Lower lobe of right lung (tissue), 2 donors: Measurements from ENCODE around the gene SRC. TPM values are rescaled to one million over a fixed set of nuclear protein-coding genes. Genes with fewer than 3 reads are reported as not detected.
A peak's percentile ranks its signal among the peaks of the same experiment; 100 is the strongest.

Experiments used
- ATAC-seq, 2 donors: fragments of 200-7000 bp; cut with Tn5 transposase; one replicate each; pipeline ENCODE4 v1.9.1; 2020 to 2022; ENCODE audit warnings: mild to moderate bottlenecking in 2 of 2, moderate library complexity in 2 of 2
- DNase-seq: peaks from one replicate; pipeline ENCODE4 v3.0.0-alpha.2; 2020
- H3K27ac ChIP-seq: fragments of 200-600 bp; one replicate; pipeline ENCODE4 v1.8.0; 2022
- H3K27me3 ChIP-seq: fragments of 200-600 bp; one replicate; pipeline ENCODE4 v1.8.0; 2022; ENCODE audit warnings: low read depth
- H3K36me3 ChIP-seq: fragments of 200-600 bp; one replicate; pipeline ENCODE4 v1.8.0; 2022; ENCODE audit warnings: mild to moderate bottlenecking
- H3K4me1 ChIP-seq: fragments of 200-600 bp; one replicate; pipeline ENCODE4 v1.8.0; 2022
- H3K4me3 ChIP-seq: fragments of 200-600 bp; one replicate; pipeline ENCODE4 v1.8.0; 2022; ENCODE audit warnings: mild to moderate bottlenecking
- H3K9me3 ChIP-seq: fragments of 200-600 bp; one replicate; pipeline ENCODE4 v1.8.0; 2022
- intact Hi-C: fragments of 100-400 bp; cut with DNase I; formaldehyde crosslinking; loops from one replicate; pipeline ENCODE4 v1.11.0; 2022
- total RNA-seq: library from RNA; stranded (reverse); fragmentation: NEBNext Ultra II Directional; extraction: Animal tissue kit (Norgen Biotek cat#: 25700); gene quantifications from one replicate; pipeline ENCODE4 v1.2.1, GENCODE V29; 2021
- TF ChIP-seq, protein P1 (sequence below): fragments of 200-600 bp; IDR thresholded peaks from one replicate; pipeline ENCODE4 v1.8.0; 2022; ENCODE audit warnings: antibody characterized with exemption, mild to moderate bottlenecking
- donor health status: DM: no; HTN: yes; CAD: no; lungs with severe emphysema.

SRC gene
- total RNA-seq, 1 donor from 2014 or later = 72.7 TPM

DNA sequence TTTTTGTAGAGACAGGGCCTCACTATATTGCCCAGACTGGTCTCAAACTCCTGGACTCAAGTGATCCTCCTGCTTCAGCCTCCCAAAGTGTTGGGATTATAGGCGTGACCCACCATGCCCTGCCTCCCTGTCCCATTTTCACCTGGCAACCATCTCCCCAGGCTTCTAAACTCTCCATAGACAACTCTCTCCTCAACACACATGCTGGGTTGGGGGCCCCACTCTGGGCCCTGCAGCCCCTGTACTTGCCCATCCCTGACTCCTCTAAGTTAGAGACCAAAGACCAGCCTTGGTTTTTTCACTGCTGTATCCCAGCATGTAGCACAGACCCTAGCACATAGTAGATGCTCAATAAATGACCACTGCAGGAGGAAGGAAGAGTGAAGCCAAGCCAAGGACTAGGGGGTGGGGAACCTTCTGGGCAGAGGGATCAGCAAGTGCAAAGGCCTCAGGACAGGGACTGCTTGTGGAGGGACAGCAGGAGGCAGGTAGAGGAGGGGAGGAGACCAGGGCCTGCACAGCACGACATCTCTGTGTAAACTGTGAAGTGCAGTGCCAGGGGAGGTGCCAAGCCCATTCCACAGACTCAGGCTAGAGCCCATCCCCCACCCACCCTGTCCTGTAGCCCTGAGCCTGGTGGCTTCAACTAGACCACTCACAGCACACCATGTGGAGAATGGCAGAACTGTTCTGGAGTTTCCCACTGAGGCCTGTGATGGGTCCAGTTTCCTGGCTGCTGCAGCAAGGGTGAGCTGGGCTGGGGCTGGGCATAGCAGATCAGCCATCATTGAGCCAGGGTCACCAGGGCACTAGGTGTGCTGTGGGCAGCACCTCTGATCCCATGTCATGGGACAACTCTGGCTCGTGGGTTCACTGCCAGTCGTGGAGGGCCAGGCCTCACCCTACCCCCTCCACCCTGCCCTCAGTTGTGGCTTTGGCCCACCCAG, 3.4 kb upstream of the SRC start:
- Histone ChIP-seq H3K9me3 (no peaks in the 10 kb centered on the region), H3K4me3 (no peak overlapping the region), H3K27ac (no peak overlapping the region), H3K27me3 (no peaks in the 10 kb centered on the region), H3K4me1 (peaks cover 20% of the 10 kb centered on the region), H3K36me3 (no peaks in the 10 kb centered on the region)
- ATAC-seq = no peak
- TF ChIP-seq, protein P1, sequence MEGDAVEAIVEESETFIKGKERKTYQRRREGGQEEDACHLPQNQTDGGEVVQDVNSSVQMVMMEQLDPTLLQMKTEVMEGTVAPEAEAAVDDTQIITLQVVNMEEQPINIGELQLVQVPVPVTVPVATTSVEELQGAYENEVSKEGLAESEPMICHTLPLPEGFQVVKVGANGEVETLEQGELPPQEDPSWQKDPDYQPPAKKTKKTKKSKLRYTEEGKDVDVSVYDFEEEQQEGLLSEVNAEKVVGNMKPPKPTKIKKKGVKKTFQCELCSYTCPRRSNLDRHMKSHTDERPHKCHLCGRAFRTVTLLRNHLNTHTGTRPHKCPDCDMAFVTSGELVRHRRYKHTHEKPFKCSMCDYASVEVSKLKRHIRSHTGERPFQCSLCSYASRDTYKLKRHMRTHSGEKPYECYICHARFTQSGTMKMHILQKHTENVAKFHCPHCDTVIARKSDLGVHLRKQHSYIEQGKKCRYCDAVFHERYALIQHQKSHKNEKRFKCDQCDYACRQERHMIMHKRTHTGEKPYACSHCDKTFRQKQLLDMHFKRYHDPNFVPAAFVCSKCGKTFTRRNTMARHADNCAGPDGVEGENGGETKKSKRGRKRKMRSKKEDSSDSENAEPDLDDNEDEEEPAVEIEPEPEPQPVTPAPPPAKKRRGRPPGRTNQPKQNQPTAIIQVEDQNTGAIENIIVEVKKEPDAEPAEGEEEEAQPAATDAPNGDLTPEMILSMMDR = no peak
- intact Hi-C loops = no loop called here
- no peak for DNase-seq

GRCh38 chr20:37343212-37343993, 2.5 kb upstream of the SRC start:
- TF ChIP-seq, protein P1 = no peak
- no peaks in the 10 kb centered on the region for H3K27me3 ChIP-seq
- peaks cover 26% of the 10 kb centered on the region for H3K4me1 ChIP-seq
- H3K36me3 ChIP-seq = no peaks in the 10 kb centered on the region
- DNase-seq (peak; percentile 81), ATAC-seq (peak; percentile 58 to 73)
- H3K9me3 ChIP-seq = no peaks in the 10 kb centered on the region
- H3K4me3 ChIP-seq = no peak overlapping the region
- intact Hi-C loops = no loop called here
- H3K27ac ChIP-seq = peak overlapping the region; percentile 82

DNA sequence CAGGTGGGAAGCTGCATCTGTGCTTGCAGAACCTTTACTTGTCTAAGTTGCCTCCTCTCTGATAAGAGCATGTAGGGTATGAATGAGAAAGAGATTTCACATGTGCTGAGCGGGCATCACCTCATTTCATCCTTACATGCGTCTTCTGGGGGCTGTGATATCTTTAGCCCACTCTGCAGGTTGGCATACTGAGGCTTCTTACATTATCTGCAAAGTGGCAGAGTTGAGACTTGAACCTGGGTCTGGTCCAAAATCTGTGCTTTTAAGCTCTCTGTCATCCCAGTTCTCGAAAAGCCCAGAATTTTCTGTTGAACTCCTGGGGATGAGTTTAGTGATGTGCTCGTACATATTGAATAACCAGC, 2.0 kb upstream of the SRC start:
- intact Hi-C loops = no loop called here
- Histone ChIP-seq H3K27ac (peak overlapping the region; percentile 82), H3K9me3 (no peaks in the 10 kb centered on the region), H3K27me3 (no peaks in the 10 kb centered on the region), H3K4me3 (no peak overlapping the region), H3K4me1 (peaks cover 30% of the 10 kb centered on the region), H3K36me3 (no peaks in the 10 kb centered on the region)
- DNase-seq (no peak), ATAC-seq (no peak)
- TF ChIP-seq, protein P1 = no peak

DNA sequence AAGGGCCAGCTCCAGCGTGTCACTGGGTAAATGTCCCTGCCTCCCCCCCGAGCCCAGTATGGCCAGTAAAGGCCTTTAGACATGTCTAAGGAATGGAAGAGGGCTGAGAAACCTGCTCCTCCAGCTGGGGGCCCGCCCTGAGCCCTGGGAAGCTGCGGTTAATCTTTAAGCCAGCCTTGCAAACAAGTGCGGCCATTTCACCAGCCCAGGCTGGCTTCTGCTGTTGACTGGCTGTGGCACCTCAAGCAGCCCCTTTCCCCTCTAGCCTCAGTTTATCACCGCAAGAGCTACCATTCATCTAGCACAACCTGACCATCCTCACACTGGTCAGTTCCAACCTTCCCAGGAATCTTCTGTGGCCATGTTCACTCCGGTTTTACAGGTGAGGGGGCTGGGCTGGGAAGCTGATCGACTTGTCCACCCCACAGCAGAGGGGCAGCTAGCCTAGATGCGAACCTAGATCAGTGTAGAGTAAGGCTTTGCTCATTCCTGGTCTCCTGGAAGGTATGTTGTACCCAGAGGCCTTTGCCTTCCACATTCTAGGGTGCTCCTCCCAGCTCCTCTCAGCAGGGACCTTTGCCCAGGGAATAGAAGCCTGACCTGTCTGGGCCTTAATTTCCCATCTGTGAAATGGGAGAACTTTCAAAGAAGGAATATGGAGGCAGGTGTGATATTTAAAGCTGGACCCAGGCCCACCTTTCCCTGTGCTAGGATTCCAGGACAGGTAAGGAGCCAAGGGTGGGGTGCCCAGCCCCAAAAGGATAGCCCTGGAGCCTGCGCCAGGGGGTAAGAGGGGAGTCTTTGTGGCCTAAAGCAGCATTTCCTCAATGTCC, 1.2 kb upstream of the SRC start:
- peak; percentile 77 for DNase-seq
- H3K9me3 ChIP-seq = no peaks in the 10 kb centered on the region
- intact Hi-C loops = no loop called here
- no peaks in the 10 kb centered on the region for H3K27me3 ChIP-seq
- peak overlapping the region; percentile 64 for H3K4me3 ChIP-seq
- H3K4me1 ChIP-seq = peaks cover 38% of the 10 kb centered on the region
- ATAC-seq = peak; percentile 77 to 81
- peak overlapping the region; percentile 82 for H3K27ac ChIP-seq
- TF ChIP-seq, protein P1 = no peak
- no peaks in the 10 kb centered on the region for H3K36me3 ChIP-seq

DNA sequence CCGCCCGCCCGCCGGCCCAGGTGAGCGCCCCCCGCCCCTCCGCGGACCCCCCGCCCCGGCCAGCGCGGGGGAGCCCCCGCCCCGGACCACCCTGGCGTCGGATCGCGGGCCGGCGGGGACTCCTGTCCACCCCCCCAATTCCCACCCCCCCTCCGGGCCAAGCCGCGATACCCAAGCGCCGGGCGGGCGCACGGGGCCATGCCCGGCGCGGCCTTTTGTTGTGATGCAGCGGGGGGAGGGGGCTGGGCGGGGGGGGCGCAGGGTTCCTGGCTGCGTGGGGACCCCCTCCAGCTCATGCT, 245 bp downstream of the SRC start:
- intact Hi-C loops = no loop called here
- Histone ChIP-seq H3K4me3 (peak overlapping the region; percentile 64), H3K27me3 (no peaks in the 10 kb centered on the region), H3K4me1 (peaks cover 44% of the 10 kb centered on the region), H3K36me3 (no peaks in the 10 kb centered on the region), H3K9me3 (no peaks in the 10 kb centered on the region), H3K27ac (peak overlapping the region; percentile 82)
- ATAC-seq = peak; percentile 1 to 4
- TF ChIP-seq, protein P1 = no peak
- DNase-seq = no peak
